A172 (cell line): ENCODE results near the gene PPP1R27. TPM values are rescaled to one million over a fixed set of nuclear protein-coding genes. Genes with fewer than 3 reads are reported as not detected.

Experiments used
- DNase-seq: peaks from one replicate; pipeline ENCODE4 v3.0.0-alpha.2; 2015; ENCODE audit warnings: low spot score
- total RNA-seq: library from RNA; depleted of rRNA; stranded (reverse); fragments of >200 nt; shearing (Covaris generic); gene quantifications from 2 replicates; pipeline ENCODE4 v1.2.3, GENCODE V29; 2014; rRNA removed

The PPP1R27 gene, protein sequence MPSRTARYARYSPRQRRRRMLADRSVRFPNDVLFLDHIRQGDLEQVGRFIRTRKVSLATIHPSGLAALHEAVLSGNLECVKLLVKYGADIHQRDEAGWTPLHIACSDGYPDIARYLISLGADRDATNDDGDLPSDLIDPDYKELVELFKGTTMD
- total RNA-seq, result not detected in 2 replicates

DNA sequence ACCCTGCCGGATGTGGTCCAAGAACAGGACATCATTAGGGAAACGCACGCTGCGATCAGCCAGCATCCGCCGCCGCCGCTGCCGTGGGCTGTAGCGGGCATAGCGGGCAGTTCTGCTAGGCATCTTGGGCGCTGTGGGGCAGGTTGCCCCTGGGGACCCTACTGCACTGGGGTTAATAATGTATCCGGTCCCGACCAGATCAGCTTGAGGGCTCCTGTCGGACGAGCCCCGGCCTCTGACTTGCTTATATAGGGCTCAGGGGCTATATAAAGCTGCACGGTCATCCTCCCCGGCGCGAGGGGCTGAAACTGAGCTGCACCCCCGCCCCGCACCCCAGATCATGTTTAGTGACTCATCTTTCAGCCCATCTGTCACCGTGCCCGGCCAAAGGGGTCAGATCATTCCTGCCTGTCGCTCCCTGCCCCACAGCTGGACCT lies at the start of gene PPP1R27:
PPP1R27 (minus strand) TSS at position 220 of the 437 bp plus-strand sequence; CDS start at position 123, 97 bp downstream.
- DNase-seq, result no peak

DNA sequence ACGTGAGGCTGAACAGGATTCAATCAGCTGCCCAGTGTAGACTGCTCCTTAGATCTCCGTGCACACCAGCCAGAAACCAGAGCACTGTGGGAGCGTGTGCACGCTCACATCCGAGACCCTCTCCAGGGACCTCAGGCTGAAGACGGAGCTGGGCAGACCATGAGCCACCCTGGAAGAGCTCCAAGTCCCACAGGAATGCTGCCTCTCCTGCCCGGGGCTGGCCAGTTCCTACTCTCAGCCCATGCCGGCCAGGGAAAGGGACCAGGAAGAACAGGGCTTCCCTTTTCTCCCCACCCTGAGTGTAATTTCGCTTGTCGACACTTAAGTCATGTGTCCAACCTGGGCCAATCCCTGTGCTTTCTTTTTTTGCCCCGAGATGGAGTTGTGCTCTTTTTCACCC lies 49.7 kb upstream of the PPP1R27 start:
- DNase-seq, result no peak

DNA sequence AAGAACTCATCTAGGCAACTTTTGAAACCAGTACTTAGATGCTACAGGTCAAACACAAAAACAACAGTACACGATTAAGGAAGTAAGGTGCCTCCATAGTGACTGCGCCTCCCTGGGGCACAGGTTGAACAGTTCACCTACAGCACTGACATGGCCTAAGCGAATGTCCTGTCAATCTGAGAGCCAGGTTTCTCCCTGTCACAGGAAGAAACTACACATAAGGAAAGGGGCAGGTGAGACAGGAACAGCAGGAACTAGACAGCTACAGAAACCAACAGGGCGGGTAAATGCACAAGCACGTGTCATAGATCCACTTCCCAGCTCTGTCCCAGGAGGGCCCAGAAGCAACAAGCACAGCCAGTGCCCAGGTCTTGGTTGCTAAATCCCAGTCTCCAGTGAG lies 44.3 kb upstream of the PPP1R27 start:
- DNase-seq, result no peak

DNA sequence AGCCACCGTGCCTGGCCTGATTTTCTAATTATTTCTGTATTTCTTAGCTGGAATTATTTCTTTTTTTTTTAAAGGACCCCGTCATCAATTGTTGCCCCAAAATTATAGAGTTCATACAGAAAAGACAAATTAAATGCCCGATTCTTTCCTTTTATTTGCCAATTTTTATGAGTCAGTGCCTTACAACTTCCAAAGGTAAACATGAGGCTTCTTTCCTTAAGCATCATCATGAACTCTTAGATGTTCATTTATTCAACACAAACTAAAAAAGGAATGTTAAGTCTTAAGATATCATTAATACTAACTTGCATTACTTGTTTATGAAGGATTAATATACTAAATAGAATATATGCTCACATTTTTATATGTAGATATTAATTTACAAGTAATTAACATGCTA lies 43.4 kb upstream of the PPP1R27 start:
- DNase-seq, result no peak

DNA sequence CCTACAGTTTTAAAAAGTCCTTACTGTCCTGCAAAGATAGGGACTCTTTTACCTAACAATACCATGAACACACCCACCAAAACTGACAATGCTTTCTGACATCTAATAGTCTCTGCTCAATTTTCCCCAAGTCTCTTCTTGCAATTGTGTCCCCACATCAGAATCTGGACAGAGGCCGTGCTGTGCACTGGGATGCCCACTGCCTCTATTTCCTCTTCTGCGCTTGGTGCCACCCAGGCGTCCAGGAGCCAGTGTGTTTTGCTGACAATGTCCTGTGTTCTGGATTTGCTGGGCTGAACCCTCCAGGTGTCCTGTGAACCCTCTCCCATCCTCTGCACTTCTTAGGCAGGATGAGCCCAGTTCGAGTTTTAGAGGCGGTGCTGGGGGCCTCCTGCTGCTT lies 42.7 kb upstream of the PPP1R27 start:
- no peak for DNase-seq

DNA sequence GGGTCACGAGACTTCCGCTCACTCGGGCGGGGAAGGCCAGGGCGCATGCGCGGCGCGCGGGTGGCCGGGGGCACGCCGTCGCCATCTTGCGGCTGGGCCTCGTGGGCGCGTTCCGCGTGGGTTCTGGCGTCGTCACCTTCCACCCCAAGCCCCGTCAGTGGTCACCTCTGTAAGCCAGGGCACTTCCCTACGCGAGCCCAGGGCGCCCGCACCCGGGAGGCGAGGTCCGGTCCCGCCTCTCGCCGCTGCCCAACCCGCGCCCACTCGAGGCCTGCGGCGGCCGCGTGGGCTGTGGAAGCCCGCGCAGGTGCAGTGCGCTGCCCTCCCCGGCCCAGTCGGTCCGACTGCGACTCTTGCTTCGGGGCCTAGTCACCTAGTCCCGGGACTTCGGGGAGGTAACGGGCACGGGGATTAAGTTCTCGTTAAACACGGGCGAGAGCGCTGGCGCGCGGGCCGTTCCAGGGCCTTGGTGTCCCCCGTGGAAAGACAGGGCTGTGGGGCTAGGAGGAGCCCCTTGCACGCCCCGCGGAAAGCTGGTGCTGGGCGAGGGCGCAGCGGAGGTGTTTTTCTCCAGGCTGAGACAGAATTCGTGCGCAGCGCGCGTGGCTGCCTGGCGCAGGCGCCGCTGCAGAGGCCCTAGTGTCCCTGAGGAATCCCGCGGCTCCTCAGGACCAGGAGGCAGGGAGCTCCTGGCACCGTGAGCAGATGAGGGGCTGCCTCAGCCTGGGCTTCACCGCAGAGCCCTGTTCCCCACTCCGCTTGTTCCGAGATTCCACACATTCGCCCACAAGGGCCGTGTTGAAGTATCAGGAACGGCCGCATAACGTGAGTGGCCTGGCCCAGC lies 36.8 kb upstream of the PPP1R27 start:
- DNase-seq, result peak; percentile 80

DNA sequence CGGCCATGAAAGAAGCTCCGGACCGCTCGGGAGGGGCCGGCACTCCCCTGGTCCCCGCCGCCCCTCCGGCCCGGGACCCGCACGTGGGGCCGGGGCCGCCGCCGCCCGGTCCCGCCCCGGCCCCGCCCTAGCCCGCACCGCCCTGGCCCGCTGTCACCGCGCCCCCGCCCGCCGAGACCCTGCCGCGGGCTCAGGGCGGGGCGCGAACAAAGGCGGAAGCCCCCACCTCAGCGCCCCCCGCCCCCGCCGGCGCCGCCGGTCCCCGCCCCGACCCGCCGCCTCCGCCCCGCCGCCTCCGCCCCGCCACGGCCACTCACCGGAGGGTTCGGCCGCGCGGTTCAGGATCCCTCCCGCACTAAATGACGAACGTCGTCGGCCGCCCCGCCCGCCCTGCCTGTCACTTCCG lies 36.1 kb upstream of the PPP1R27 start, which contains the start of gene ARHGDIA:
ARHGDIA (minus strand) TSS at position 357 of the 406 bp plus-strand sequence. CDS start 1,407 bp downstream, outside the sequence.
- DNase-seq, result no peak

DNA sequence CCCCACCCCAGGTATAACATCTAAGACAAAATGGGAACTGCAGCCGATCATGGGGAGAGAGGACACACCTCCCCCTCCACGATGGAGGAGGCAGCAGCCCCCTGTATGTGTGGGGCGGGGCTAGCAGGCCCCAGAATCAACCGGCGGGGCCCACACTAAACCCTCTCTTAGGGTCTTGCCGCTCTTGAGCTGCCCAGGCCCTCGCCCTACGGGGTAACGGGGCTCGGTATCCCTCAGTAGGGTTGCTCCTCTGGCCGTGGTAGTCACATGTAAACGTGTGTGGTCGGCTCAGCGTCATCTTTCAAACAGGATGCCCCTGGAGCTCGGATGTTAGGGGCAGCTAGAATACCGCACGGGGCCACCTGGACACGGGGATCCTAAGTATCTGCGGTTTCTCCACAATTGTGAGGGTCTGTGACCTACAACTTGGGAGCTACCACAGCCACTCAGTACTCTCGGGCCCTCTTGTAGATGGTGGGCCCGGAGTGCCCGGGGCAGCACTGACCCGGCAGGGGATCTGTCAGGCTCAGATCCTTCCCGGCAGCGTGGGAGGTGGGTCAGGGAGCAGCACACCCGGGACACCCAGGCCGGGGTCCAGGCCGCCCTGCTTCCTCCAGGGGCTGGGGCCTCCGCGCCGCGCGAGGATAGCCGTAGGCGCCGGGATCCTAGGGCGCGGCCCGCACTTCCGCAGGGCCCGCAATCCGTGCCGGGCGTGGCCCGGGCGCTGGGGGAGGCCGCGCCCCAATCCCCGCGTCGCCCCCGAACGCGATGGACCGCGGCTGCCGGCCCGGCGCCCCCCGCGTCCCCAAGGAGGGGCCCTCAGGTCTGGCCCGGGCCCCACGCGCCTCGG lies 35.5 kb upstream of the PPP1R27 start:
- peak; percentile 55 for DNase-seq

DNA sequence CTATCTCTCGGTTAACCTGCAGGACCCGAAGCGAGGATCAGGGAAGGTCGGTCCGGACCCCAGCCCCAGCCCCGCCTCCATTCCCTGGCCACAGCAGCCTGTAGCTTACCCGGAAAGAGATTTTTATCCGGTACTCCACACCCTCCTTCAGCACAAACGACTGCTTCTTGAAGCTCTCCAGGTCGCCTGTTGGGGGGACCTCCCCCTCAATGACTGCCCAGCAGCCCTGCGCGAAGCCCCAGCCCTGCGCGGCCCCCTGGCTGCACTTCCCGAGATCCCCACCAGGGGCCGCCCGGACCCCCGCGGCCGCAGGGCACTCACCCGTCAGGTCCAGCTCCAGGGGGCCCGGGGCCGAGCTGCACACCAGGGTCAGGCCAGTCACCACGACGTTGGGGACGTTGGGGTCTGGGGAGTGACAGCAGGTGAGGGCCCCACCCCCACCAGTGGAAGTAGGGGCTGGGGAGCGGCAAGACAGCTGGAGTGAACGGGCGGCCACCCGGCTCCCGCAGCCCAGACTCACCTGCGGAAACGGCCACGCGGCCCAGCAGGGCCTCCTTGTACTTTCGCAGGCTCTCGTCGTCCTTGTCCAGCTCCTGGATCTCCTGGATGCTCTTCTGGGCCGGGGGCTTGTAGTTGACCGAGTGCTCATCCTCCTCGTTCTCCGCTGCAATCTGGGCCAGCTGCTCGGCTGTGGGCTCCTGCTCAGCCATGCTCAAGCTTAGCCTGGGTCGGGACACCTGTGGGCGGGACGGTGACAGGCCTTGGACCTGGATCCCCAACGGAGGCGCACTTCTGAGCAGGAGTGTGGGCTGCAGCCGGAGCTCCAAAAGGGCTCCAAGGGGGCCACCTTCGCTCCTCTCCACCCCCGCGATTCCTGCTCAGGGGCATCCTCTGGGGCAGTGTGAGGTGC lies 34.6 kb upstream of the PPP1R27 start:
- DNase-seq, result no peak

DNA sequence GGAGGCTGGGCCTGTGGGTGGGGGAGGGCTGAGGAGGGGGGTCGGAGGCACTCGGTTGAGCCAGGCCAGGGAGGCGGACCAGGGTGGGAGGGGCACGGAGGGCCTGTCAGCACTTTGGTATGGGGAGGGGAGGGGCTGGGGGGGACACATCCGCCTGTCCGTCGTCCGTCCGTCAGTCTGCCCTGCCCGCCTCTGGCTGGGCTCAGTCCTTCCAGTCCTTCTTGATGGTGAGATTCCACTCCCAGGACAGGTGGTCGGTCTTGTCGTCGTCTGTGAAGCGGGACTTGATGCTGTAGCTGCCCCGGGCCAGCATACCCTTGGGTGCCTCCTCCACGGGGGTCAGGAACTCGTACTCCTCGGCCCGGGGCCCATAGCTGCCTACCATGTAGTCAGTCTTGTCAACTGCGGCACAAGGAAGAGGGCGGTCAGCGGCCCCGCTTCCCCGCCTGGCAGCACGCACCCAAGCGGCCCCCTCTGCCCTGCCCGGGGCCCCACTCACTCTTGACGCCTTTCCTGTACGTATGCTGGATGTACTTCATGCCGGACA lies 33.9 kb upstream of the PPP1R27 start:
- peak; percentile 81 for DNase-seq

DNA sequence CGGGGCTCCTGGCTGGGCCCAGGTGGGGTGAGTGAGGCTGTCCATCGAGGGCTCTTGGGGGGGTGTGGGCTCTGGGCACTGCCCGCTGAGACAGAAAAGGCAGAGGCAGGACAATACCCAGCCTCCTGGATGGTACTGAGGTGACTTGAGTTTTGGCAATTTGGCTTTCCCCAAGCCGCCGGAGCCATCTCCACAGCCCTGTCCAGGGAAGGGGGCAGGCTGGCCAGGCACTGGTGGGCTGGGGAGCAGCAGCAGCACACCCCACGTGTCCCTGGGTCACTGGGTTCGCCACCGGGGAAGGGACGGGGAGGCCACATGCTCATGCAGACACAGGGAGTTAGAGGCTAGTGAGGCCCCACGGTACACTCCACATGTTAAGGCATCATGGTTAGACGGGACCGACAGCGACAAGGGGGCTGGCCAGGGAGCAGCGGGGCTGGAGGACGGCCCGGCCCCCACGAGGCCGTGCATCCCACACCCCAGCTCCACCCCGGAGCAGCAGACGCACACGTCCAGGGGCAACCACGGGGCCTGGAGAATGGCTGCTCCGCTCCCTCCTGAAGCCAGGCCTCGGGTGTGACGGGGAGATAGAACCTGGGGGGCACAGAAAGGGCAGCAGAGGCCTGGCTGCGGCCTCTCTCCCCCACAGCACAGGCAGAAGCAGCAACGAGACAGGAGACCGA lies 33.3 kb upstream of the PPP1R27 start:
- no peak for DNase-seq

DNA sequence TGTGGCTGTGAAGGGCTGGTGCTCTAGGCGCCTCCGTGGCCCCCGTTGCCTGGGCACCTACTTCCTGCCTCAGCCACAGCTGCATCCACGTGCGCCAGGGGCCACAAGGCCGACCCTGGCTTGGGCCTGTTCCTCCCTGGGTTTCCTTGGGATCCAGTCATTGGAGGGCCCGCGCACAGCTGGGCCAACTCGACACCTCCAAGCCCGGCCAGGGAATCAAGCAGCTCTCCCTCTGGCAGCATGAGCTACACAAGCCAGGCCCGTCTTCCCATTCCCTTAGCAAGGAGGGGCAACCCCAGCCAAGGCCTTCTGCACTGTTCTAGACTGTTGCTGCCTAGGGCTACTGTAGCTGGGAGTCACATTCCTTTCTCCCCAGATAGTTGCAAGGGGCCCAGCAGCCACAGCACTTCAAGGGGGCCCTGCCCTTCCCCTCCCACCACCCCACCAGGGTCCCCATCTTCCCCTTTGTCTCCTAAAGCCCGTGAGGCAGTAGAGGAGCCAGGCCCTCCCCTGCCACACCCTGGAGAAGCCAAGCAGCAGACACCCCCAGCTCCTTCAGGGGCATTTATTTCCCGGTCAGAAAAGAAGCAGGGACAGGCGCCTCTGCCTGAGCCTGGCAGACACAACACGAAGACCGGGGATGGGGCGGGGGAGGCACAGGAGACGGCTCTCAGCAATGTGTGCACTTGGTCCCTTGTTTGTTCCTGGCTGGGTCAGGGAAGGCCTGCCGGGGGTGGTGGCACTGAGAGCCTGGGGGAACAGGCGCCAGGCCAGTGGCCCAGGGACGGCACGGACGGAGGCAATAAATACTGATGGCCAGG lies 32.5 kb upstream of the PPP1R27 start:
- DNase-seq, result peak; percentile 48

DNA sequence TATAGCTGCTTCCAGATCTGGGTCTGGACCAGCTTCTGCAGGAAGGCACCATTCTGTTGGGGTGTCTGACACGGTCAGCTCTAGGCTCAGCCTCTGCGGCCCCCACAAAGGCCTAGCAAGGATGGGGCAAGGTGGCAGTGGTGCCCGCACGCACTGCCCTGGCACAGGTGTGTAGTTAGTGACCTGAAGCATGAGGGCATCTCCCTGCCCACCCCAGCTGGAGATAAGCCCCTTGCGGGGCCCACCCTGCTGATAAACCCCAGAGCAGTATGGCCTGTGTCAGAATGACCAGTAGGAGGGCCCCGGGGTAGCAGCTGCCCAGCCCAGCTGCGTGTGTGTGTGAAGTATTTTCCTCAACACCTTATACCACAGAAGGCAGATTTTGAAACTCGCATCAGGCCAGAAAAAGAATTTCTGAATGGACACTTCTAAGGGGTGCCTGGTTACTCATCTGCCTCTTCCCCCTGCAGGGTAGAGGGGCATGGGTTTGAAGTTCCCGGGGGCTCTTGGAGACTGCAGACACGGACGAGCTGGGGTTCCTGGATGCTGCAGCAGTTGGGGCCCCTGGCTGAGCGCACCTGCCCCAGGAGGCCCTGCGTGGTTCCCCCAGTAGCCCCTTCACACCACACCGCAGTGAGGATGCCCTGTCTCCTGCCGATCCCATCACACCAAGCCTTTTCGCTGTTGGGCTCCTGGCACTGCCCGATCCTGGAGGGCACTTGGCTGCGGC lies 31.8 kb upstream of the PPP1R27 start:
- no peak for DNase-seq

DNA sequence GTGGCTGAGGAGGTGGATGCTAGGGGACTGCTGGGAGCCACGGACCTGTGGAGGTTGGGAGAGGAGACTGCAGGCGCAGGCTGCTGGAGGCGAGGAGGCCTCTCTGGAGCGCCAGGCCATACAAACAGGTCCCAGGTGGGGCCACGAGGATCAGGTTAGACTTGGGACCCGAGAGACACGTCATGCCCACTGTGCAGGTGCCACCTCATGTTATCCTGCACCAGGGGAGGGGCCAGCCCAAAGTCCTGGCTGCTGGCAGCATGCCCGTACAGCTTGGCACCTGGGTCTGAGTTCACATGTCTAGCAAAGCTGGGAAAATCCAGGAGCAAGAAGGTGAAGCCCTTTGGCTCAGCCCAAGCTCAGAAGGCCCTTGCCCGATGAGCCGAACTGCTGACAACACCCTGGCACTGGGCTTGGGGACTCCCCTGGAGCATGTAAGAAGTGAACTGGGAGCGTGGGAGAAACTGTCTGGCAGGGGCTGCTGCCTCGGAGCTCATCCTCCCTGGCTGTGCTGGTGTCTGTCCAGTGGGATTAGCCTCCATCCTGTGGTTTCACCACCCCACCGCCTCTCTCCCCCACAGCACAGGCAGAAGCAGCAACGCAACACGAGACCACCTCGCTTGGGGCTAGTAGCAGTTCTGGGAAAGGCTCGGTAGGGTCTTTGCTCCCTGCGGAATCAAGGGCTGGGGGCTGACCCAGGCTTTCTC lies 31.0 kb upstream of the PPP1R27 start:
- no peak for DNase-seq

DNA sequence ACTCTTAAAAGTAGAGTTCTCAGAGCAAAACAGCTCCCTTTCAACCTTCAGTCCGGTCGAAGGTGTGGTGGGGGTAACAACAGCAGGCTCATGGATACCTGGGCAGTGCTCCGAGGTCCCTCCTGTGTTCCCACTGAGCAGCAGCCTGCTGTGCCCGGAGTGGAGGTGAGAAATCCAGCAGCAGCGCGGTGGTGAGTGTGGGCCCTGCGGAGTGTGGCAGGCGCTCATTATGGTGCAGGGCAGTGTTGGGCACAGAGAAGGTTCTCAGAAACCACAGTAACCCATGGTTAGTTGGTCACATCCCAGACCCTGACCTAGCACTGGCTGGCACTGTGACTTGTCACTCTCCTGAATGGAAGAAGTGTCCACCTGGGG lies 30.5 kb upstream of the PPP1R27 start:
- no peak for DNase-seq

DNA sequence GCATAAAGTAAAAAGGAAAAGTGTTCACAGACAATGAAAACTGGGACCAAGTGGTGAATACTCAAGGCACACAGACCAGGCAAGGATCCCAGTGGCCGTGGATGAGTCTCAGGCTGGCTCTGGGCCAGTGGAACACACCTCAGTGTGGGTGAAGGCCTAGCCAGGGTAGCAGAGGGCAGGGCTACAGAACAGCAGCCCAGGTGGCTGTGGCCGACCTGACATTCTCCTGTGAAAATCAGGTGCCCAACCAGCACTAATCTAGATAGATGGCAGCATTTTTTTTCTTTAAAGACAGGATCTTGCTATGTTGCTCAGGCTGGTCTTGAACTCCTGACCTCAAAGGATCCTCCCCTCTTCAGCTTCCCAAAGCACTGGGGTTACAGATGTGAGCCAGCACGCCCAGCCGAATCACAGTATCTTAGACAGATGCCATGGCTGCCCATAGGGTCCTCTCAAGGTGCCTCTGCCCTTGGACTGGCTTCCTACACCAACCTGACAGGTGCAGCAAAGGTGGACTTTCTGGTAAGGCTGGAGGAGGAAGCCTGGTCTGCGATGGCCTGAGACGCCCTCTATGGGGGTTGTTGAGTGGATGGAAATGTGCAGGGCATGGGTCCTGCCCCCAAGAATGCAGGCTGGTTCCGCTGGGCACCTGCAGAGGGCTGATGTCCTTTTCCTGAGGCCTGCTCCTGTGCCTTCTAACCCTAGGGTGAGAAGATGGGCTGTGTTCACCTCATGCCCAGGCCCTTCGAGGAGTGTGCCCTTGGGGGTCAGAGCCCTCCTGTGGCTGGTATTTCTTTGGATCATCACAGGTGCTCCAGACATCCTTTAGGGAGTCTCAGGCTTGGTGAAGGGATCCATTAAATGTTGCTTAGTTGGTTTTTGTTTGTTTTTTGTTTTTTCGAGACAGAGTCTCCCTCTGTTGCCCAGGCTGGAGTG lies 29.3 kb upstream of the PPP1R27 start:
- no peak for DNase-seq

DNA sequence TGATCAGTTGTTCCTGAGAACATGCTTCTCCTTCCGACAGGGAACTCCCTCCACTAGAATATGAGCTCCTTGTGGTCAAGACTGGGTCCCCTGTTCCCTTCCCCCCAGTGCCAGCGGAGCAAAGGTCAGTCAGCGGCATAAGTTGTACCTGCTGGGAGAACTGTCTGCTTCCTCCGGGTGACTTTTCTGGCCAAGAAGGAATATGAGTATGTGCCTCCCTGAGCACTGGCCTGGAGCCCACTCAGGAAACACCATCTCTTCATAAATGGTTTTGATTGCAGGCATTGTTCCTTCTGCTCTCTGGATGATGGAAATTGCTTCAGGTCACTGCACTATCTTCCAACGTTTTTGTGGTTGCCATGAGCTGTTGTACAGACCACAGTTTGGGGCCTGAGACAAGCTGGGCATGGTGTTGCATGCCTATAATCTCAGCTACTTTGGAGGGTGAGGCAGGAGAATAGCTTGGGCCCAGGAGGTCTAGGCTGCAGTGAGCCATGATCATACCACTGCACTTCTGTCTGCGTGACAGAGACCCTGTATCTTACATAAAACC lies 28.3 kb upstream of the PPP1R27 start:
- no peak for DNase-seq
